GM18861 (cell line): ENCODE data around the gene CHST15.

Experiments used
- ATAC-seq: cut with Tn5 transposase; IDR thresholded peaks from one replicate; pipeline ENCODE4 v1.9.1; 2021; ENCODE audit not compliant: unreplicated experiment

The CHST15 gene

DNA sequence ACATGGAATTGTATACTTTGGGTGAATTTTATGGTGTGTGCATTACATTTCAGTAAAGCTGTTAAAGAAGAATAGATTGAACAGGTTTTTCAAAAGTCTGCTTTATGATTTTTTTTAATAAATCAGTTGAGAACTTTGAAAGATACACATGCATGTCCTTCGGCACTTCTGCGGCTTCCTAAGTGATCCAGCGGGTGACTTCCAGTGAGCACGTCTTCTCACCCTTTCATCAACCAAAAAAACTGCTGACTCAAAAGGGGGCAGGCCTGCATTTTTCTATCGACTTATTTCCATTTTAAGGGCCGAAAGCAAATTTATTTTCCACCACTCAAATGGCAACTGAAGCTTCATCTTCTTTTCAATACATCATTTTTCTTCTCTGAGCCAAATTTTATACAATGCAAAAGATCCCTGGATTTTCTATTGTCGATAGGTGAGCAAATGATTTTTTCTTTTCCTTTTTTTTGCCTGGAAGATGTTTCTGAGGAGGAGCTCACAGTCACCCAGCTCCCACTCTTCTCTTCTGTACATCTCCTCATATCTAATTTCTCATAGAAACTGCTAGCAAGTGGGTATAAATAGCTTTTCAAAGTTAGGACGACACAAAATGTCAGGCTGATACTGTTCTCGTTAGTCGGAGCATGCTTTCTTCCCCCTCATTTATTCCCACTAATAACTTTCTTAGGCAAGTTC lies 10.2 kb downstream of the CHST15 start:
- no peak for ATAC-seq

DNA sequence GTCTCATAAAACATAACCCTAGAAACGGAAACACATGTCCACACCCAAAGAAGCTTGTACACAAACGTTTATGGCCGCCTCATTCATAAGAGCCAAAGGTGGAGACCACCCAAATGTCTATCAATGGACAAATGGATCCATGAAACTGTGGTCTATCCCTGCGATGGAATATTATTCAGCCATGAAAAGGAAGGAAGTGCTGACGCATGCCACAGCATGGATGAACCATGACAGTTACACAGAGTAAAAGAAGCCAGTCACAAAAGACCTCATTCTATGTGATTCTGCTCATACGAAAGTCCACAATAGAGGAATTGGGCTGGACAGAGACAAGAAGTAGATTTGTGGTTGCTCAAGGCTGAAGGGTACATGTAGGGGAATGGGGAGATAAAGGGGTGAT lies 10.8 kb downstream of the CHST15 start:
- no peak for ATAC-seq

DNA sequence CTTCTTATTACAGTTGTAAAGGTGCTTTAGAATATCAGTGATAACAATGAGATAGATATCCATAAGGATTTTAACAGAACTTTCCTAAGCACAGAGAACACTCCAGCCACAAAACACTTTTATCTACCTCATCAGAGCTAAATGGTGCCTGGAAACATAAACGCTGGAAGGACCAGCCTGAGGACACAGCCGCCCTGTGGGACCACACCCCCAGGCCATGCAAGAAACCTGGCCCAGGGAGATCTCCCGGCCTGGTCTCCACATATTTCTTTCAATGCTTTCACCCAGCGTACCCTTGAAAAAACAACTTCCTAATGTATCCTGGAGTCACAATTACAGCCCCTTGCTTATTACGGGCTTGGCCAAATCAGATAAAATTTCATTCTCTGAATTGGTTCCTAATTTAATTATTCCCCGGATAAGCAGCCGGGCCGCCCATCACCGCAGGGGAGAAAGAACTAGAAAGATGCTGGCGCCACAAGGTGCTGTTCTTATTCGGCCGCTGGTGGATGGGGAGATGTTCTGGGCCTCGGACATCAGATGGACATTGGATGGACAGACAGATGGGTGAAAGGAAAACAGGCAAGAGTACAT lies 11.8 kb downstream of the CHST15 start:
- ATAC-seq: no peak

DNA sequence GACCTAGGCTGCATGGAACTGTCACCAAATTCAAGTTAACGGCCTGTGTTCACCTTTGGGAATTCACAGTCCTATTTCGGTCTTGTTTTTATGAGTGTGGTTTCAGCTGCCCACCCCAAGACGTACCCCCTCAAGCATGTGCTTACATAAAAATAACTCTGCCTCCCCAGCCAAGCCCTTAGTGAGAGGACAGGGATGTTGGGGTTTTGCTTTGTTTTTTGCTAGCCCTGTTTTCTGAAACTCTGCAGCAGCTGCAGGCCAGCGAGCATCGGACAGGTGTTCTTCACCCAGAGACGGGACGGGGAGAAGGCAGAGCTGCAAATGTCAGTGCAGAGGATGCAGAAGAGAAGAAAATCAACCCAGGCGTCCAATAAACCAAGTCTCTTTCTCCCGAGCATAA lies 13.5 kb downstream of the CHST15 start:
- no peak for ATAC-seq

DNA sequence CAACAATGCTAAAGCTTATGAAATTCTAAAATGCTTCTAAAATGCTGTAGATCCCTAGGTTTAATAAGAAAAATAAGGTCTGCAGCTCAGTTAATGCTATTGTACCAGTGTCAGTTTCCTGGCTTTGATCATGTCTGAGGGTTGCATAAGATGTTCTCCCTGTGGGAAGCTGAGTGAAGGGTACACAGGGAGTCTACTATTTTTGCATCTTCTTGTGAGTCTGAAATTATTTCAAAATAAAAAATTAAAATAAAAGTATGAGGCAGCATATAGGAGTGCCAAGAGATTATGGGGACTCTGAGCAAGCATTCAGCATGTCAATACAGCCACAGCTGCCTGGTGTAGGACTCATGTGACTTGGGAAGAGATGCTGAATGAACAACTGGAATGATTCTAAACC lies 14.7 kb downstream of the CHST15 start:
- no peak for ATAC-seq

DNA sequence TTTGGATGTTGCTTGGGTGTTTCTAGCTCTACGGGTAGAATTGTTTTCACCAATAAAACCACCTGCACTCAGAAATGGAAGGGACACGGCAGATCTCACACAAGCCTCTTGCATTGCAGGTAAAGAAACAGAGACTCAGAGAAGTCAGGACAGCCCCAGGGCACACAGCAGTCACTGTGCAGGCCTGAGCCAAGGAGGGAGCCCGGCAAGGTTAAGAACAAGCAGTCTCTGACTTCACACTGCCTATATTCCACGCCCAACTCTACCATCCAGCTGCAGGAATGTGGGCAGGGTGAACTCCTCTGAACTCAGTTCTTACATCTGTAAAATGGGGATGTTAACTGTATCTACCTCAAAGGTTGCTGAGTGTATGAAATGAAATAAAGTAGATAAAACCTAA lies 15.4 kb downstream of the CHST15 start:
- ATAC-seq: no peak

DNA sequence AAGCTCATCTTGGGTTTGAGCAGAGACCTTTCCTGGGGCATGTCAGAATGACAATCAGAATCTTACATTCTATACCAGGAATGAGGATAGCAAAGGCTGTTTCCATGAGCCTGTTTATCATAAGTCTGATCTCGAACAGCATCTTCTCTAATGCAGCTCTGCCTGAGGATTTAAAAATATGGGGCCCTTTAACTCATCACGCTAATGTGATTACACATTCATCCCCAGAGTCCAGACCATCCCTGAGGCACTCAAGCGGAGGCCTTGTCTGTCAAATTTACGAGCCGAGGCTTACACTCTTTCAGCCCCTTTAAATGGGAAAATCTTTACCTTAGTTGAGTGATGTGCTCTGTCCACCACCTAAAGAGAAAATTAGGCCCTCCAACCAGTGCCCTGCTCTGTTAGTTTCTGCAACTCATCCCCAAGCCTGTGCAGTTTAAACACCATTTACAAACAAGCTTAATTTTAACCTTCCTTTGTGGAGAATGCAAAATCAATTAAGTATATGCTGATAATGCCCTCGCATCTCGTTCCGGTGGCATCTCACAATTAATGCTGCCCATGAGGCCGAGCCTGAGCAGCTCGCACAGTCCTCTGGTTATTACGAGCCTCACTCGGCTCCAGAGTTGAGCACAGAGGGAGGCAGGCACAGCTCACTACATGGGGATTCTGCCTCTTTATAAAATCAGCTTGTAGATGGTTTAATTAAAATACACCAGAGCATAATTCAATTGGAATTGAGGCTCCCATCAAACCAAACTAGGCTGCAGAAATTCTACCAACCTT lies 16.0 kb downstream of the CHST15 start:
- ATAC-seq: no peak

DNA sequence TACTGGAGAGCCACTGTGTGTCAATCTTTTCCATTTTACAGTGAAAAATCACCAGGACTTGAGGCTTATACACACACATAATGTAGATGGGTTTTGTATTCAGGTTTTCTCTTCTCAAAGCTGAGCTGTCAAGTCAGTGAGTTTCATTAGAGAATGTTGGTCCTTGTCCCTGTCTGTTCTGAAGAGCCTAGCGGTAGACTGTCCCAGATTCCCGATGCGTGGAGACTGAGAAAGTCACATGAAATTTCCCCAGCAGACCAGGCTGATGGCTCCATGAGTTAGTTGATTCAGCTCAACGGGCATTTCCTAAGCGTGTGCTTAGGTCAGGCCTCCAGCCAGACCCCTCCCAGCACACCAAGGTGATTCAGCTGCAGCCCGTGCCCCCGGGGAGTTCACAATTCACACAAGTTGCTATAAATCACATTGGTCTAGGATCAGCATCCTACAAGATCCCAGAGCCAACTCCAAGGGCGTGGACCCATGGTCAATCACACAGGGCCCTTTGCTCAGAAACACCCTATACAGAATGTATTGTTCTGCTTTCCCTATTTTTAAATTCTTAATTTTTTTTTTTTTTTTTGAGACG lies 17.2 kb downstream of the CHST15 start:
- no peak for ATAC-seq

DNA sequence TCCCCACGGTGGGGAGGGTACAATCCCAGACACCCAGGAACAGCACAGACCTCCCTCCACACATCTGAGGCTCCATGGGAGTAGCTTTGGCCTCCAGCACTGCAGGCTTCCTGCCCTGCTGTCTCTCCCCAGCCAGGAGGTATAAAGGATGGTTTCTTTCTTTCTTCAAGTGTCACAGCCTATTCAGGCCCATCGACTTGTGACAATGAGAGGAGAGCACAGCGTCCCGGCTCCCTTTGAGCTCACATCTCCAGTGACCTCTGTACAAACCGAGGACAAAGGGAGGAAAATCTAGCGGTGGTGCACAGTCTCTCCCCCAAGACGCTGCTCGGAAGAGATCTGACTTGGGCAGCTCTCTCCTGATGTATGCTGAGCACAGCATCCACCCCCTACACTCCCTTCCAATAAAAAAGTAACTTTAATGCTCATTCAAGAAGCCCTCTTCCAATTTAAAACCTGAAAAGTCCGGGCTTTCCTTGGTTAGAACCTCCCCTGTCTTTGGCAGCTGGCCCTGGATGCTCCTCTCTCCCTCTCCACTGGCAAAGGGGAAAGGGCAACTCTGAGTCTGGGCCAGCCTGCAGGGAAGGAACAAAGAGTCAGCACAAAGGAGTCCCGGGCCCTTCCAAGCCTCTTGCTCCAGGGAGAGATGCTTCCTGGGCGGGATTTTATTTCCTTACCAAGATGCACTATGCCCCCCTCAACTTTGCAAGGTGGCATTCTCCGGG lies 18.0 kb downstream of the CHST15 start:
- ATAC-seq: no peak

DNA sequence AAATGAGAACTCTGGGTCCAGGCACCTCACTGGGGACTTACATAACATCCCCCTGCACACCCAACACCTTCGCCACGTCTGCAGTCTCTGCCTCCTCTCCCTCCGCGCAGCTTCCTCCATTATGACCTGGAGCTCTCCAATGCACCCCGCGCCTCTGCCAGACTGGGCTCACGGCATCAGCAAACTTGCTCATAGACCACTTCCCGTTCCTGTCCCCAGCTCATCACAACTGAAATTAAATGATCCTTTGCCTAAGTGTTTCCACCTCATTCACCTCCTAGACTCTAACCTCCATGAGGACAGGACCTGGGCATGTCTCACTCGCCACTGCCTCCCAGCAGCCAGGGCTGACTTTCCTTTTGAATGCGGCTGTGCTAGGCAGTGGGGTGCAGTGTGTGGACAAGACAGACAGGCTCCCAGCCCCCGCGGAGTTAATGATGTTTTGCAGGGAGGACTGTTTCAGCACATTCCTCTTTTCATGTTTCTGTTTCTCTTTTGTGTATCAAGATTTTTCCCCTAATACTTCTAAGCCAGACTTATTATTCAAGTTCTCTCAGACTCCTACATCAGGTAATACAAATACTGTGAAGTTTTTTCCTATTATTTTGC lies 18.8 kb downstream of the CHST15 start:
- no peak for ATAC-seq

DNA sequence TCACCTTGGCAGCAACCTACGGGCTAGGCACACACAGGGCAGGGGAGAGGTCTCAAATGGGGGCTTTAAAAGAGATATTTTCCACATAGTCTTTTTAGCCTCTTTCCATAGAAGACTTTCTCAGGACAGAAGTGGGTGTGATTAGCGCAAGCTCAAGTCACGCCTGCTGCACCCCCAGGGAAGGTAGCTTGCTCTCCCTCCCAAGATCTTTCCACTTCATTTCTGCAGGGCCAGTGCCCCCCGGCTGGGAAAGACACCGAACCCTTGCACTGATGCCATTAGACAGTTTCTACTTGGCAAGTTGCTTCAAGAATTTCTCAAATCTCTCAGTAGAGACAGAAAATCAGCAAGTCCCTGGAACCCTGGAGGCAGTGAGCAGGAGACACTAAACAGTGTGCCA lies 19.4 kb downstream of the CHST15 start:
- no peak for ATAC-seq

DNA sequence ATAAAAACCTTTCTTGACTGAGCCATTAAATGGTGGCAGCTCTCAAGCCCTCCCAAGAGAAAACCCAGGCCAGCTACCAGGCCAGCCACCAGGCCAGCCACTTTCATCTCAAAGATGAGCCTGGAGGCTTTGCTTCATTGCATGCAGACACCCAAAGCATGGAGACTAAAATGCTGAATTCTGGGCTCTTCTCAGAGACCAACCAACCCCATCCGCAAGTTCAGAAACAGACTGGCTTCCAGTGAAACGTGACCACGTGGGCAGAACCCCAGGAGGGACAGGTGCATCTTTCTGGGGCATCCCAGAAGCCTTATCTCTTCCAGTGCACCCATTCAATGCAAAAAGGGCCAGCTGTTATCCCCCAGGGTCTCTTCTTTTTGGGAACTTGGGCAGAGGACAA lies 20.9 kb downstream of the CHST15 start:
- no peak for ATAC-seq

DNA sequence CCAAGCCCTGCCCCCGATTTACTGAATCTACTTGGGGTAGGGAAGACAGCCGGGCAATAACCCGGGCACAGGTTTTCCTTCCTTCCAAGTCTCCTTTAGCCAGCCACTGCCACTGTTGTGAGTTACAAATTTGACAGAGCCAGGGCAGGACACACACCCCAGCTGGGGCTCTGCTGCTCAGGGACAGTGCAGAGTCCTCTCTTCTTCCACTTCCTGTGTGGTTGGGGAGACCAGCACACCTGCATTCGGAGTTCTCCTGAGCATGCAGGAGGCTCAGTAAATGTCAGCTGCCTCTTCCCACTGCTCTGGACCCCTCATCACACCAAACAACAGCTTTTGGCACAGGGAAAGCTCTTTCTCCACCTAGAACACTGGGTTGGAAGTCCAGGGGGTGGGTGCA lies 21.3 kb downstream of the CHST15 start:
- no peak for ATAC-seq

DNA sequence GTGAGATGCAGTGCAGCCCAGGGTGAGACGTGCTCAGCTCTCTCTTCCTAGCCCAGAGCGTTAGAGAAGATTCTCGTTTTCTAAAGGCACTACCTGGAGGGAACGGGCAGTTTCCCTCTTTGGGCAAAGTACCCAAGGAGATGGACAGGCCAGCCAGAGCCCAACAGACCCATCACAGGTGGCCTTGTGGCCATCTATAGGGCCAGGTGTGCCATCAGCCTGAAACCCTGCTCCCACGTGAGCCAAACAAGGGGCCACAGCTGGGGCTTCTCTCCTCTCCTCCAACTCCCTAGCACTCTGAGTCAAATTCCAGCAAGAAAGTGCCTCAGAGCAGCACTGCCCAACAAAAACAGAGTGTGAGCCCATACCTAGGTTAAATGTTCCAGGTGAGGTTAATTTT lies 22.3 kb downstream of the CHST15 start:
- ATAC-seq: no peak

DNA sequence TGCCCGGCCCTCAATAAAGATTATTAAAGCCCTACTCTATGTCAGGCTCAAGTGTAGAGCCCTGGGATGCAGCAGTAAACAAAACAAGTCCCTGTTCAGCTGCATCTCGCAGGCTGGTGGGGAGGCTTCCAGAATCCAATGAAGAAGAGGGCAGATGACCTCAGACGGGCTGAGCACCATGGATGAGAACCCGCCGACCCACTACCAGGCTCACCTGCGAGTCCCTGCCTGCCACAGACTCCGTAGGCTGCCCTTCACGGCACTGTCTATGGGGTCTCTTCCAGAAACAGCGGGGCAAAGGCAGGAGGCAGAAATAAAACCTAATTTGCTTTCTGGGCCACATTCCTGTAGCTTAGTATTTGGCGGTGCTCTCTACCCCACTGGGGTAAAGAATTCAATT lies 22.7 kb downstream of the CHST15 start:
- no peak for ATAC-seq

DNA sequence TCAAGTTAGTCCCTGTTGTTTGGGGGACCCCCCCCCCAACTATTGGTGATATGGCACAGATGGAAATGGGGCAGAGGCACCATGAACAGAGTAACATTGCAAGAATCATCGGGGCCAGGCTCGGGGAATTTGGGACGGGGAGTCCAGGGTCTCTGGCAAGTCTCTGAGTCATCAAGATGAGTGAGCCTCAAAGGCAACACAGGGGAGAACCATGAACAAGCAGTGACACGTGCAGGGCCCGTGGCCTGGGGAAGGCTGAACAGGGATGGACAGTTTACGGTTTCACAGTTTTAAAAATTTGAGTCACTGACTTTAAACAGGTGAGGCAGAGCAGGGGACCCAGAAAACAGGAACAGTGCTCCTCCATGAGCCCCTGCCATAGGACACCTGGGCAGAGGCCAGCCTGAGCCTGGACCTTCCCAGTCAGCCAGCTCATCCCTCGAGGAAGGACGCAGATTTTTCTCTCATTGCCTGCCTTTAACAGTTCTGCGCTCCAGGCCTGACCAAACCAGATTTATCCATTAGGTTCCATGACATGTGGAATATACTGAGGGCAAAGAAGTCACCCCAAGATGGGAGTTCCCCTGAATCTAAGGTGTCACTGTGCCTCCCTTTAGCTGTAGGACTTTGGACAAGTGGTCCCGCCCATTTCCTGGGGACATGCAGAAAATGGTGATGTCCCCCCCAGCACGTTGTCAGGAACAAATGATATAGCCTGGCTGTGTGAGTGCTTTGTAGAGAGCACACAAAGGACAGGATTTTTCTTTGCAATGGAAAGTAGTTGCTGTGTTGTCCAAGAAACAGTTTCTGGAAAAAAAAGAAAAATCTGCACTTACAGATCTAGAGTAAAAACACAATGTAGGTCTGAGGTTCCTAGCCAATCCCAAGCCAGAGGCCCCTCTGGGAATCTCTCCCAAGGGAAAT lies 23.8 kb downstream of the CHST15 start:
- ATAC-seq: no peak

DNA sequence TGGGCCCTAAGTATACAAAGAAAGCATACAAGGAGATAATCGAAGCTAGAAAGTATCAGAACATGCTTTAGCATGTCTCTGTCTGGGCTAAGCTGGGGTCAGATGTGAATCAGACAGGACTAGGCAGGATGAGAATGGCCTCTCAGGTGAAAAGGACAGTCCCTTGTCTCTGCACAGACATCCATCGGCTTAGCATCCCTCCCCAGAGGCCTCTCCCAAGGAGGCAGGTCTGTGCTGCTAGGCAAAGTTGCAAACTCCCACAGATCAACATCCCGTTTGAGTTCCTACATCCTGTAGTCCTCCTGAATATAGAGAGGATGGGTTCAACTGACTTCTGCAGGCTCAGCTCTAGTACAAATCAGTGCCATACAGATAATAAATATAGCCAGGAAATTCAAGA lies 24.5 kb downstream of the CHST15 start:
- ATAC-seq: no peak

DNA sequence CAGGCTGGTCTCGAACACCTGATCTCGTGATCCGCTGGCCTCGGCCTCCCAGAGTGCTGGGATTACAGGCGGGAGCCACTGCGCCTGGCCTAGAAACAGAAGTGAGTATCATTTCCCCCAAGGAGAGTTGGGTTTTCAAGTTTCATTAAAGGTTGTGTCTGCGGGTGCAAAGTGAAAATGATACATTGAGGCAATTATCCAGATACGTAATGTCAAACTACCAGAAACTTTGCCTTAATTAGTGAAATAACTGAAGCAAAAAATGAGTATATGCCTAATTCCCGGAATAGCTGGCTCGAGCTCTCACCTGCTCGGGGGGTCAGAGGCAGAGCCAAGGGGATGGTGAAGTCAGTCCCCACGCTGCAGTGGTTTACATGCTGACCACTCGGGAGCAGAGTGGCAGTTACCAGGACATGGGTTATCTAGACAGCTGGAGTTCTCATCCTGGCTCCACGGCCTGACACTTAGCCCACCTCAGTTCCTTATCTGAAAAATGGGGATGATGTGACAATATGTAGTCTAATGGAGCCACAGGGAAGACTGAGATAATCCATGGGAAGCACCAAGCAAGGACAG lies 25.5 kb downstream of the CHST15 start:
- ATAC-seq: no peak
